Neural cell (in vitro differentiated cells): ENCODE results near the gene PTPRZ1. TPM values are rescaled to one million over a fixed set of nuclear protein-coding genes. Genes with fewer than 3 reads are reported as not detected.

ENCODE experiments used
- H2AFZ ChIP-seq: fragments of 200-600, 300-800 bp; sonication (generic), shearing (Covaris generic); 2 replicates; pipeline ENCODE4 v1.6.0; 2014; ENCODE audit warnings: low read depth, mild to moderate bottlenecking, antibody characterized with exemption, low read length, moderate library complexity
- H3F3A ChIP-seq: fragments of 200-600 bp; shearing (Covaris generic); 2 replicates; pipeline ENCODE4 v1.6.1; 2016; ENCODE audit warnings: mild to moderate bottlenecking, moderate library complexity, mixed read lengths, antibody characterized with exemption, low read length; ENCODE audit not compliant: insufficient read depth, poor library complexity, severe bottlenecking
- H3K27ac ChIP-seq: fragments of 200-600, 300-800 bp; sonication (generic), shearing (Covaris generic); 2 replicates; pipeline ENCODE4 v1.5.1; 2014; ENCODE audit warnings: mild to moderate bottlenecking, low read length, moderate library complexity
- H3K27me3 ChIP-seq: fragments of 300-800, 200-600 bp; sonication (generic), shearing (Covaris generic); 2 replicates; pipeline ENCODE4 v1.6.0; 2014; ENCODE audit warnings: mild to moderate bottlenecking, low read depth, low read length, moderate library complexity; ENCODE audit not compliant: insufficient read depth
- H3K36me3 ChIP-seq: fragments of 300-800, 200-600 bp; sonication (generic), shearing (Covaris generic); 2 replicates; pipeline ENCODE4 v1.5.1; 2014; ENCODE audit warnings: mild to moderate bottlenecking, antibody characterized with exemption, low read length, moderate library complexity; ENCODE audit not compliant: insufficient read depth
- H3K4me2 ChIP-seq: fragments of 300-800, 200-600 bp; sonication (generic), shearing (Covaris generic); 2 replicates; pipeline ENCODE4 v1.6.0; 2014; ENCODE audit warnings: mild to moderate bottlenecking, low read length
- H3K4me3 ChIP-seq: fragments of 300-800, 200-600 bp; sonication (generic), shearing (Covaris generic); 2 replicates; pipeline ENCODE4 v1.5.1; 2014; ENCODE audit warnings: mild to moderate bottlenecking, low read length, moderate library complexity
- H3K79me2 ChIP-seq: fragments of 200-600 bp; shearing (Covaris generic); replicated peaks from 2 replicates; pipeline ENCODE4 v1.6.0; 2014; ENCODE audit warnings: mild to moderate bottlenecking, low read length, moderate library complexity; ENCODE audit not compliant: insufficient read depth
- H3K9ac ChIP-seq: fragments of 300-800, 200-600 bp; sonication (generic), shearing (Covaris generic); 2 replicates; pipeline ENCODE4 v1.6.1; 2016; ENCODE audit warnings: mild to moderate bottlenecking, low read length, mixed read lengths
- H3K9me2 ChIP-seq: fragments of 200-600 bp; shearing (Covaris generic); 2 replicates; pipeline ENCODE4 v1.6.1; 2016; ENCODE audit warnings: mild to moderate bottlenecking, low read length, mixed read lengths; ENCODE audit not compliant: insufficient read depth
- H3K9me3 ChIP-seq: fragments of 200-600, 300-800 bp; sonication (generic), shearing (Covaris generic); 2 replicates; pipeline ENCODE4 v1.6.1; 2016; ENCODE audit warnings: mild to moderate bottlenecking, mixed run types, low read length, moderate library complexity, mixed read lengths
- H4K20me1 ChIP-seq: fragments of 200-600 bp; shearing (Covaris generic); 2 replicates; pipeline ENCODE4 v1.6.1; 2016; ENCODE audit warnings: mild to moderate bottlenecking, mixed run types; ENCODE audit not compliant: insufficient read depth
- EP300 ChIP-seq: fragments of 450-650 bp; conservative IDR thresholded peaks from 2 replicates; pipeline ENCODE4 v1.6.1; 2014; ENCODE audit warnings: antibody characterized with exemption, mild to moderate bottlenecking, moderate library complexity; ENCODE audit not compliant: poor library complexity, severe bottlenecking
- EZH2 ChIP-seq: fragments of 200-600, 300-800 bp; shearing (Covaris generic), sonication (generic); IDR thresholded peaks from 2 replicates; pipeline ENCODE4 v1.6.1; 2014; ENCODE audit warnings: antibody characterized with exemption, low read length, borderline replicate concordance, mild to moderate bottlenecking; ENCODE audit not compliant: insufficient read depth, poor library complexity, severe bottlenecking
- MXI1 ChIP-seq: fragments of 450-650 bp; conservative IDR thresholded peaks from 2 replicates; pipeline ENCODE4 v1.6.1; 2014; ENCODE audit warnings: antibody characterized with exemption, mild to moderate bottlenecking; ENCODE audit not compliant: poor library complexity, severe bottlenecking
- POLR2AphosphoS5 ChIP-seq: IDR thresholded peaks from 2 replicates; pipeline ENCODE4 v1.6.1; 2012
- RAD21 ChIP-seq: fragments of 450-650 bp; conservative IDR thresholded peaks from 2 replicates; pipeline ENCODE4 v1.6.1; 2014; ENCODE audit warnings: antibody characterized with exemption, mild to moderate bottlenecking, moderate library complexity
- REST ChIP-seq: IDR thresholded peaks from 2 replicates; pipeline ENCODE4 v1.6.1; 2012; ENCODE audit warnings: borderline replicate concordance
- SMC3 ChIP-seq: fragments of 450-650 bp; conservative IDR thresholded peaks from 2 replicates; pipeline ENCODE4 v1.6.1; 2014; ENCODE audit warnings: antibody characterized with exemption, mild to moderate bottlenecking, moderate library complexity; ENCODE audit not compliant: poor library complexity
- TAF1 ChIP-seq: IDR thresholded peaks from 2 replicates; pipeline ENCODE4 v1.6.1; 2012; ENCODE audit warnings: low read depth
- polyA plus RNA-seq: library from polyadenylated mRNA; depleted of rRNA; stranded (reverse); fragments of >200 nt; gene quantifications from 2 replicates; pipeline ENCODE4 v1.2.3, GENCODE V29; 2014
- TF ChIP-seq, protein P1 (sequence below): fragments of 450-650 bp; IDR thresholded peaks from 2 replicates; pipeline ENCODE4 v1.5.1; 2014; ENCODE audit warnings: antibody characterized with exemption, mild to moderate bottlenecking, moderate library complexity; ENCODE audit not compliant: poor library complexity, severe bottlenecking

The PTPRZ1 gene
- polyA plus RNA-seq, 1 donor from 2014 or later = 11.8 TPM

DNA sequence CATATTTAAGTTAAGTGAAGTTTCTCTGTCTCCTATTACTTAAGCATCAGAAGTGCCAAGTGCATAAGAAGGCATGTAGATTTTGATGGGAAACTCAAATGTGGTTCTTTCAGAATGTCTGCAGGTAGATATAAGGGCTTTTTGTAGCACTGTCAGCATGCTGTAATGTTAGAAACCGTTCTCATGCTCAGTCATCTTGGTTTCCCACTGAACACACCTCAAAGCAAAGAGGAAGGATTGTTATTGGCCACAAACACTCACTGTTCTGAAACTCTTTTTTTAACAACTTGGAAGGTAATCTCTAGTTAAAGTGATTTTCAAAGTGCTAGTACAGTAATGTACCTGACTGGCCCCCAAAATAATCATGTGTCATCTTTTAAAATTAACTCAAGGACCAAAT, 145.1 kb downstream of the PTPRZ1 start:
- Histone ChIP-seq H3K36me3 (no peaks in the 10 kb centered on the region), H3K4me2 (no peak overlapping the region), H3K9me3 (no peaks in the 10 kb centered on the region), H3K4me3 (no peak overlapping the region), H3K9me2 (no peaks in the 10 kb centered on the region), H3K9ac (no peak overlapping the region), H3K27me3 (no peaks in the 10 kb centered on the region), H3K27ac (no peak overlapping the region), H3F3A (no peaks in the 10 kb centered on the region), H4K20me1 (no peaks in the 10 kb centered on the region), H2AFZ (no peak overlapping the region), H3K79me2 (no peaks in the 10 kb centered on the region)
- no peak for TF ChIP-seq MXI1
- no peak for TF ChIP-seq TAF1
- TF ChIP-seq SMC3 = no peak
- TF ChIP-seq POLR2AphosphoS5 = no peak
- no peak for TF ChIP-seq REST
- no peak for TF ChIP-seq EP300
- TF ChIP-seq, protein P1, sequence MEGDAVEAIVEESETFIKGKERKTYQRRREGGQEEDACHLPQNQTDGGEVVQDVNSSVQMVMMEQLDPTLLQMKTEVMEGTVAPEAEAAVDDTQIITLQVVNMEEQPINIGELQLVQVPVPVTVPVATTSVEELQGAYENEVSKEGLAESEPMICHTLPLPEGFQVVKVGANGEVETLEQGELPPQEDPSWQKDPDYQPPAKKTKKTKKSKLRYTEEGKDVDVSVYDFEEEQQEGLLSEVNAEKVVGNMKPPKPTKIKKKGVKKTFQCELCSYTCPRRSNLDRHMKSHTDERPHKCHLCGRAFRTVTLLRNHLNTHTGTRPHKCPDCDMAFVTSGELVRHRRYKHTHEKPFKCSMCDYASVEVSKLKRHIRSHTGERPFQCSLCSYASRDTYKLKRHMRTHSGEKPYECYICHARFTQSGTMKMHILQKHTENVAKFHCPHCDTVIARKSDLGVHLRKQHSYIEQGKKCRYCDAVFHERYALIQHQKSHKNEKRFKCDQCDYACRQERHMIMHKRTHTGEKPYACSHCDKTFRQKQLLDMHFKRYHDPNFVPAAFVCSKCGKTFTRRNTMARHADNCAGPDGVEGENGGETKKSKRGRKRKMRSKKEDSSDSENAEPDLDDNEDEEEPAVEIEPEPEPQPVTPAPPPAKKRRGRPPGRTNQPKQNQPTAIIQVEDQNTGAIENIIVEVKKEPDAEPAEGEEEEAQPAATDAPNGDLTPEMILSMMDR = no peak
- TF ChIP-seq EZH2 = no peak
- no peak for TF ChIP-seq RAD21

DNA sequence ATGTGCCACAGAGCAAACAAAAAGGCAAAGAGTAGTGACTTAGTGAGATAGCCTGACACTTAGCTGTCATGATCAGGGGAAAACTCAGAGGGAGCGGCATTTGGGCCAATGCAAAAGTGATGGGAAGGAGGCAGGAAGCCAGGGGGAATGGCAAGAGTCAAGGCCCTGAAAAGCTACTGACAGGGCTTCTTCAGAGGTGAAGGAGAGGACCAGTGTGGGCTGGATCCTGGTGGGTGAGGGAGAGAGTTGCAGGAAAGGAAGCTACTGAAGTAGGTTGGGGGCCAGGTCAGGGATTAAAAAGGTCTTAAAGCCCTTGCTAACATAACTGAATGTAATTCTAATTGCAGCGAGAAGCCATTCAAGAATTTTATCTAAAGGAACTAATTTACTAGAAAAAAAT, 154.1 kb downstream of the PTPRZ1 start:
- Histone ChIP-seq H3K27me3 (no peaks in the 10 kb centered on the region), H3K4me3 (no peak overlapping the region), H4K20me1 (no peaks in the 10 kb centered on the region), H3K79me2 (no peaks in the 10 kb centered on the region), H3K9me2 (no peaks in the 10 kb centered on the region), H3K27ac (no peak overlapping the region), H3K36me3 (no peaks in the 10 kb centered on the region), H3K4me2 (no peak overlapping the region), H3K9me3 (no peaks in the 10 kb centered on the region), H3F3A (no peaks in the 10 kb centered on the region), H3K9ac (no peak overlapping the region), H2AFZ (no peak overlapping the region)
- TF ChIP-seq EZH2 (no peak), POLR2AphosphoS5 (no peak)
- TF ChIP-seq, protein P1 = no peak
